GM23248 (cell line): ENCODE results near the gene CCDC18. TPM values are rescaled to one million over a fixed set of nuclear protein-coding genes. Genes with fewer than 3 reads are reported as not detected.

Source experiments
- DNase-seq: peaks from one replicate; pipeline ENCODE4 v3.0.0-alpha.2; 2015
- H2AFZ ChIP-seq: fragments of 200-600 bp; sonication (generic); 2 replicates; pipeline ENCODE4 v1.6.1; 2016; ENCODE audit warnings: antibody characterized with exemption
- H3F3A ChIP-seq: fragments of 200-600 bp; sonication (generic); 2 replicates; pipeline ENCODE4 v1.6.1; 2016; ENCODE audit warnings: mild to moderate bottlenecking, antibody characterized with exemption, mixed run types; ENCODE audit not compliant: insufficient read depth
- H3K27ac ChIP-seq: fragments of 200-600 bp; sonication (generic); 2 replicates; pipeline ENCODE4 v1.5.1; 2016; ENCODE audit warnings: mild to moderate bottlenecking
- H3K27me3 ChIP-seq: fragments of 200-600 bp; sonication (generic); replicated peaks from 2 replicates; pipeline ENCODE4 v1.6.1; 2016; ENCODE audit warnings: mild to moderate bottlenecking; ENCODE audit not compliant: insufficient read depth
- H3K36me3 ChIP-seq: fragments of 200-600 bp; sonication (generic); 2 replicates; pipeline ENCODE4 v1.6.1; 2016; ENCODE audit warnings: low read depth, mild to moderate bottlenecking
- H3K4me1 ChIP-seq: fragments of 200-600 bp; sonication (generic); 2 replicates; pipeline ENCODE4 v1.6.1; 2016; ENCODE audit warnings: mild to moderate bottlenecking; ENCODE audit not compliant: insufficient read depth
- H3K4me2 ChIP-seq: fragments of 200-600 bp; sonication (generic); one replicate; pipeline ENCODE4 v1.6.1; 2016; ENCODE audit warnings: mild to moderate bottlenecking; ENCODE audit not compliant: unreplicated experiment
- H3K4me3 ChIP-seq: fragments of 200-600 bp; sonication (generic); 2 replicates; pipeline ENCODE4 v1.5.1; 2016; ENCODE audit warnings: mild to moderate bottlenecking
- H3K79me2 ChIP-seq: fragments of 200-600 bp; sonication (generic); 2 replicates; pipeline ENCODE4 v1.6.1; 2016; ENCODE audit warnings: mild to moderate bottlenecking; ENCODE audit not compliant: insufficient read depth
- H3K9ac ChIP-seq: fragments of 200-600 bp; sonication (generic); 2 replicates; pipeline ENCODE4 v1.6.1; 2016; ENCODE audit warnings: mild to moderate bottlenecking
- H3K9me2 ChIP-seq: fragments of 200-600 bp; sonication (generic); 2 replicates; pipeline ENCODE4 v1.6.1; 2016; ENCODE audit warnings: mixed run types, mild to moderate bottlenecking, moderate library complexity; ENCODE audit not compliant: insufficient read depth
- H3K9me3 ChIP-seq: fragments of 200-600 bp; sonication (generic); one replicate; pipeline ENCODE4 v1.6.1; 2017; ENCODE audit warnings: low read depth
- H4K20me1 ChIP-seq: fragments of 200-600 bp; sonication (generic); 2 replicates; pipeline ENCODE4 v1.6.0; 2016; ENCODE audit not compliant: insufficient read depth
- EZH2 ChIP-seq: fragments of 200-600 bp; sonication (generic); IDR thresholded peaks from 2 replicates; pipeline ENCODE4 v1.6.1; 2018; ENCODE audit warnings: antibody characterized with exemption, mild to moderate bottlenecking; ENCODE audit not compliant: insufficient read depth, poor library complexity, severe bottlenecking
- EZH2phosphoT487 ChIP-seq: fragments of 200-600 bp; sonication (generic); IDR thresholded peaks from 2 replicates; pipeline ENCODE4 v1.6.1; 2018; ENCODE audit warnings: antibody characterized with exemption, moderate library complexity, mild to moderate bottlenecking, low read depth; ENCODE audit not compliant: insufficient read depth
- WGBS, 2 experiments: methylation state at CpG; one replicate each; pipeline ENCODE4 v1.1.6; 2015 to 2017; ENCODE audit warnings: low lambda C conversion rate in 2 of 2, low coverage in 1 of 2; ENCODE audit errors: missing lambda C conversion rate in 2 of 2; 5-methylcytosine and 5-hydroxymethylcytosine counted together
- in situ Hi-C: fragments of 300-500 bp; cut with MboI; formaldehyde crosslinking; loops from 2 replicates; pipeline ENCODE4 v1.15.0; 2020
- polyA plus RNA-seq: library from polyadenylated mRNA; unstranded; fragments of >200 nt; fragmentation: Nextera tagmentation; extraction: Ambion mirVana; gene quantifications from 2 replicates; pipeline ENCODE4 v1.2.1, GENCODE V29; 2016
- small RNA-seq: library from RNA; depleted of rRNA; stranded (forward); fragments of <200 nt; gene quantifications from one replicate; pipeline ENCODE3, GENCODE V24; 2014; ENCODE audit warnings: low read depth, low replicate concordance
- total RNA-seq: library from RNA; depleted of rRNA; stranded (reverse); fragments of >200 nt; shearing (Covaris generic); gene quantifications from 2 replicates; pipeline ENCODE4 v1.2.3, GENCODE V29; 2014; rRNA removed

The CCDC18 gene
- total and polyA plus RNA-seq, 2 experiments from 2014 or later: 5.7 to 7.8 TPM

DNA sequence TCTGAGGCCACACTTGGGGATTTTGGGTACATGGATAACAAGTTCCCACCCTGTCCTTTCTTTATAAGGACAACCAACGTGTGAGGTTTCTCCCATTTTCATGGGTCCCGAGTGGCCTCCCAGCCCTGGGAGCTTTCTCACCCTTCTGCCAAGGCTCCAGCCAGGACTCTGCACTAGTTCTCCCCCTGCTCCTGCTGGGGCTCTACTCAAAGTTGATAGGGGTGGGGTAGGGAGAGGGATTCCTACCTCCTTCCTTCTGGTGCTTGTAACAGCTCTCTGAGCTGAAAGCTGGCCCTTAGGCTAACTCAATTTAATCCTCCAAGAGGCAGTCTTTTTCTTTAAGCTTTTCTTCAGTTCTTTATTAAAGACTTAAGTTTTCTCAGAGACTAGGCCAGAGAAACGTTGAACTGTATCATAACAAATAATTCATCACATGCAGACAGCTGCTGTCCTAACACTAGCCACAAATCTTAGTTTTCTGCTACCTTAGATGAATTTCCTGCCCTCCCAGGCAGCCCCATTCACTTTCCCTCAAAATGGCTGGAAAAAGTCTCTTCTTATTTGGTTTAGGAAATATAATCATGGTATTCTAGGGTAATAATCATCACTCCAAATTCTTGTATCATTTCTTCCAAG, 142.8 kb downstream of the CCDC18 start:
- no peak overlapping the region for H3K9ac ChIP-seq
- in situ Hi-C loops: loop anchor here (25.0 kb wide), 1 partner anchor 514 kb away; no protein-coding TSS in a partner anchor
- no peak overlapping the region for H3K4me3 ChIP-seq
- H3K4me1 ChIP-seq: peaks cover 16% of the 10 kb centered on the region
- no peak overlapping the region for H3K4me2 ChIP-seq
- no peaks in the 10 kb centered on the region for H3K9me3 ChIP-seq
- peaks cover 16% of the 10 kb centered on the region for H3F3A ChIP-seq
- no peak for TF ChIP-seq EZH2phosphoT487
- TF ChIP-seq EZH2: no peak
- no peak overlapping the region for H2AFZ ChIP-seq
- H3K27me3 ChIP-seq: no peaks in the 10 kb centered on the region
- H3K9me2 ChIP-seq: no peaks in the 10 kb centered on the region
- no peaks in the 10 kb centered on the region for H3K36me3 ChIP-seq
- H3K79me2 ChIP-seq: no peaks in the 10 kb centered on the region
- no peaks in the 10 kb centered on the region for H4K20me1 ChIP-seq
- 71 to 81% methylated on average over 3 of the region's 3 CpGs for WGBS, 2 experiments
- H3K27ac ChIP-seq: no peak overlapping the region
- no peak for DNase-seq

DNA sequence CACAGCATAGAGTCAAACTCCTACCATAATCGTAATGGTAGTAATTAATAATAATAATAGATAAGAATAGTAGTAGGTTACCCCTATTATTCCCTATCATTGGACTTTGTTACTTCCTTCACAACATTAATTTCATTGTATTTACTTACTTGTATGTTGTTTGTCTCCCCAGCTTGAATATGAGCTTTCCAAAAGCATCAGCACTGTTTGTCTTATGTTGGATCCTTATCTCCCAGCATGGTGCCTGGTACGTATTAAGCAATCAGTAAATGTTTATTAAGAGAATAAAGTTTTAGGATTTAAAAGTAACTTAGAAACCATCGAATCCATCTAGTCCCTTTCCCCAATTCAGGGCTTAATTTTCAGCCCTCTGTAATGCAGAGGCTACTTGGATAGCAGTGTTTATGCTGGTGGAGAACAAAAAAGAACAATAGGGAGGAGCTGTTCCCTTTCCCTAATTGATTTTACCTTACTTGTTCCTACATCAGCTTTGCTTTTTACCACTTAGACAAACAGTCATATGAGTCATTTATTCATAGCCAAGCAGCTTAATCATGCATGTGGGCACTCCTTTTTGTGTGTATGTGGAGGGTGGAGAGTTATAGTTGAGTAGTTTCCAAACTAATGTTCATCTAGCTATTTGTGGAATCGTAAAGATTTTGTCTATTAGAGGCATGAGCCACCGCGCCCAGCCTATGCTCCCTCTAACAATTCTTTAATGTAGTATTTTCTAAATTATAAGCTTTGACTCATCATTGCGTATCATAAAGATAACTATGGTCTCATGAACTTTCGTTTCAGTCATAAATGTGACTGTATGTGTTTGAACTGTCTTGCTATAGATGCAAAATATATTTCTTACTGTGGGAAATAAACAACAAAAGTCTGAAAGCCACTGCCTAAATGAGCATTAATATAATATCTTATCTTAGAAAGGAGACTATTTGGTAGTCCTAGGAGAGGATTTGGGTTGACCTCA, 144.3 kb downstream of the CCDC18 start:
- Histone ChIP-seq H3K4me1 (peaks cover 27% of the 10 kb centered on the region), H3K36me3 (no peaks in the 10 kb centered on the region), H4K20me1 (no peaks in the 10 kb centered on the region), H3F3A (peaks cover 21% of the 10 kb centered on the region), H3K9me2 (no peaks in the 10 kb centered on the region), H3K79me2 (no peaks in the 10 kb centered on the region), H2AFZ (0 out of 2 replicates have a peak overlapping the region, but pooled peaks have one; percentile 19), H3K9me3 (no peaks in the 10 kb centered on the region), H3K4me3 (peak overlapping the region; percentile 41), H3K4me2 (peak overlapping the region; percentile 60), H3K27ac (peak overlapping the region; percentile 66), H3K9ac (0 out of 2 replicates have a peak overlapping the region, but pooled peaks have one; percentile 20), H3K27me3 (no peaks in the 10 kb centered on the region)
- TF ChIP-seq EZH2: no peak
- 67 to 74% methylated on average over 8 of the region's 8 CpGs for WGBS, 2 experiments
- DNase-seq: peak; percentile 85
- in situ Hi-C loops: loop anchor here (25.0 kb wide), 1 partner anchor 513 kb away; no protein-coding TSS in a partner anchor

Small RNA genes within 50 kb of the gene (small RNA-seq; reads per million reads assigned to genes)
- gene AC126124.1 (not detected), gene AL139421.1 (not detected)

Other genes starting within 250 kb of the CCDC18 start
- 22.3 and 26.6 TPM in 2 replicates for gene DIPK1A, start 219.3 kb upstream of the CCDC18 start, total RNA-seq
- gene DIPK1A, start 219.3 kb upstream of the CCDC18 start, polyA plus RNA-seq: 49.6 and 51.6 TPM in 2 replicates
- gene MTF2, start 101.4 kb upstream of the CCDC18 start, total RNA-seq: 10.9 and 14.1 TPM in 2 replicates
- gene MTF2, start 101.4 kb upstream of the CCDC18 start, polyA plus RNA-seq: 17.6 and 21.4 TPM in 2 replicates
- gene TMED5, start 311 bp upstream of the CCDC18 start, total RNA-seq: 37.4 and 39.0 TPM in 2 replicates
- 49.2 and 53.9 TPM in 2 replicates for gene TMED5, start 311 bp upstream of the CCDC18 start, polyA plus RNA-seq
- 49.2 and 68.8 TPM in 2 replicates for gene DR1, start 165.2 kb downstream of the CCDC18 start, total RNA-seq
- gene DR1, start 165.2 kb downstream of the CCDC18 start, polyA plus RNA-seq: 51.0 and 54.5 TPM in 2 replicates